Mesenteric fat pad (tissue), 1 donor: ENCODE measurements around the gene CES3. TPM values are rescaled to one million over a fixed set of nuclear protein-coding genes. Genes with fewer than 3 reads are reported as not detected.
"Not testable (repeated sequence)": the region's sequence is repeated elsewhere in the genome, so short reads cannot be mapped to it uniquely, and the experiment has no call there.

Source experiments
- DNase-seq: peaks from one replicate; pipeline ENCODE4 v3.0.0-alpha.2; 2020; ENCODE audit warnings: low spot score
- total RNA-seq: library from RNA; stranded (reverse); fragmentation: NEBNext Ultra II Directional; extraction: Animal tissue kit (Norgen Biotek cat#: 25700); gene quantifications from one replicate; pipeline ENCODE4 v1.2.1, GENCODE V29; 2021
- donor health status: DM: yes; HTN: yes; CAD: no.

The CES3 gene
- total RNA-seq, 1 donor from 2014 or later = 0.55 TPM

GRCh38 chr16:66926171-66926947 lies 34.7 kb upstream of the CES3 start:
- DNase-seq = no peak

DNA sequence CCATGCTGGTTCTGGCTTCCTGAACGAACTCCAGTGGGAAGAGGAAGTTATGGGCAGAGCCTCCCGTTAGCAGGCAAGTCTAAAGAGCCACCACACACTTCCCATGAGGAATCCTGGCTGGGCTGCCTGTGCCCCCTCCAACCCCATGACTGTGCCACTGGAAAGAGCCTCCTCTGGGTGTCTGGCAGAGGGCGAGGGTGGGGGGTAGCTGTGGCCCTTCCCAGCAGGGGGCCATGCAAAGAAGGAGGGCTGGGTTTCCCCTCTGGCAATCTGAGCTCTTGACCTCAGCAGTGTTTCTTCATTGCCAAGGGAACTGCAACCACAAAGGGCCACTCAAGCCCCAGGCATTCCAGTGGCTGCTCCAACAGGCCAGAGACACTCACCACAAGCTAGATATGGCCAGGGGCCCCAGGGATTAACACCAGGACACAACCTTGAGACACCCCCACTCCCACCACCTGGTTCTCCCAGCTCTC lies 34.1 kb upstream of the CES3 start:
- DNase-seq = no peak

- no peak for DNase-seq
These were observed 33.0 kb upstream of the CES3 start for GRCh38 chr16:66927918-66928649.

- no peak for DNase-seq
These were observed 32.2 kb upstream of the CES3 start for GRCh38 chr16:66928702-66929388.

DNA sequence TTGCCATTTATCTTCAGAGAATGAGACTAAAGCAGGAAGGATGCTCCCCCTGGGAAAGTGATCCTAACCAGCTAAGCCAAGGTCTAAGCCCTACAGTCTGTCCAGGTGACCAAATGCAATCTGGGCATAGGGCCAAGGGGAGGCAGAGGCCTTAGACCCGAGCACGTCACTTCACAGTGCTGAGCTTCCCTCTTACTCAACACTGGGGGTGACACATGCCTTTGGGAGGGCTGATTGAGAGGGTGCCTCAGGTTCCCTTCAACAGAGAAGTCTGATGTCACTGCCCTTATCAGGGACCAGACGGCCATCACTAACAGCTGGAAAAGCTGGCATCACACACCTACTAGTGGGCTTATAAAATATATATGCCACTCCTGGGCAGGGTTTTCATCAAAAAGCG lies 30.9 kb upstream of the CES3 start:
- DNase-seq = no peak

DNA sequence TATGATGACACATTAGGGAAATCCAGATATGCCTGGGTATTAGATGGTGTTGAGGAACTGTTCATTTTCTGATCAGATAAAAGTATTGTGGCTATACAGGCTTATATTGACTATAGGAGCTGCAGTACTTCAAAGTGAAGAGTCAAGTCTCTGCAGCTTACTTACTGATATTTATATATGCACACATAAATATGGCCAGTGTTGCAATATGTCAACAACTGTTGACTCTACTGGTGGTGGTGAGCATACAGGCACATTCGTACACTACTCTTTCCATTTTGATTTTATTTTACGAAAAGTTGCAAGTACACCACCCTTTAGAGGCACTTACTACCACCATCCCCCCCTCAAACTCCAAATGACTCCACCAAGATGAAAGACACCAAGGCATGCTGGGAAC lies 29.4 kb upstream of the CES3 start:
- no peak for DNase-seq

DNA sequence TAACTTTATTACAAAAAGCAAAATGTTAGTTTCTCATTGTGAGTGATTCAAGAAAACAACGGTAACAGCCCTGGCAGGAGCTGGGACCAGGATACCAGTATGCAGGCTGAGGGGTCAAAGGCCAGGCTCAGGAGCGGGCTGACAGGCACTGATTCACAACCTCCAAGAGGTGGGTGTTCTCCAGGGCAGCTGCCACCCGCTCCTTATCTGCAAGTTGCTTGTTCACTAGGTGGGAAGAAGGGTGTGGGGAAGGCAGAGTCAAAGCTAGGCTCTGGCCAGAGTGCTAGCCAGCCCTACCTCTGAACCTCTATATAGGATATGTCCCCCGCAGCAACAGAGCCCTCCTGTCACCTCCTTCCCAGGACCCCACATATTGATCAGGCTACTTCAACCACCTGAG lies 29.0 kb upstream of the CES3 start:
- DNase-seq = no peak

GRCh38 chr16:66933776-66934137 lies 27.3 kb upstream of the CES3 start:
- DNase-seq = no peak

- DNase-seq = peak; percentile 98
These were observed 26.8 kb upstream of the CES3 start, which contains the start of gene CIAO2B for GRCh38 chr16:66934138-66934838. CIAO2B (minus strand) TSS chr16:66934402; CDS start chr16:66934364, 38 bp downstream.

DNA sequence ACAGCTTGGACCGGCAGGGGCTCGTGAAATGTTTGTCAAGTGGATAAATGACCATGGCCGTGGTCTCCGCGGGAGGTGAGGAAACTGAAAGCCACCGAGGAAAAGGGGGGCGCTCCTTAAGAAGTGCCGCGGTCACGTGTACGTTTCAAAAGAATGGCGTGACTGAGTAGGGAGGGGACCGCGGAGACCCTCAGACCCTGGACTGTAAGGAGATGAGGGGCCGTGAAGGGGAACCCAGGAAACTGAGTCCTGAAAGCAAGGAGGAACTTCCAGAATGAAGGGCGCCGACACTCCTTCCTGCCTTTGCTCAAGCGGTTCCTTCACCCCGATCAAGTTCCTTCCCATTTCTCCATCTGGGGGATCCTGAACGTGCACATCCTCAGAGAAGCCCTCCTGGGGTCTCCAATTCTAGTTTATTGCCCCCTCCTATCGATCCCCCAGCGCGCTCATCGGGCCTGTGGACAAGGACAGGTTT lies 26.2 kb upstream of the CES3 start:
- not testable (repeated sequence) for DNase-seq

DNA sequence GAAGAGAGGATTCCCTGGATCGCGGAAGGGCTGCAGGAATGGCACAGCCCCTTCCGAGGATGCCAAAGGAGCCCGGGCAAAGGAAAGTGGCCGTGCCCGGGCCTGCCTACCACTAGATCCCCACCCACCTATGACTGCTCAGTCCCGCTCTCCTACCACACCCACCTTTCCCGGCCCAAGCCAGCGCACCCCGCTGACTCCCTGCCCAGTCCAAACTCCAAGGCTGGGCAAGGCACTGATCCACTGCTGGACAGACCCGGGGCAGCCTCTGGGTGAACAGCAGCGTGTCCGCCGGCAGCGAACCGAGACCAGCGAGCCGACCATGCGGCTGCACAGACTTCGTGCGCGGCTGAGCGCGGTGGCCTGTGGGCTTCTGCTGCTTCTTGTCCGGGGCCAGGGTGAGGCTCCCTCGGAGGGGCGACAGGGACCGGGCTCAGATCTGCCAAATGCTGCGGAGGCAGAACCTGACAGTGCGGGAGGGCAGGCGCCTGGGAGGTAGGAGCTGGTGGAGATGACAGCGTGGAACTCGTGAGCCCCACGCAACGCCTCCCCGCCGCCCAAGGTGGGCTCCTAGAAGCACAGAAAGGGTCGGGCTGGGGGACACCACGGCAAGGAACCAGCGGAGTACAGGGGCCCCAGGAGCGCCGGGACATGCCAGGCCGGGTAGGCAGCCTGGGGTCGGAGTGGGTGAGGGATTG lies 25.6 kb upstream of the CES3 start, which contains the start of gene CES2:
Gene CES2 (plus strand): TSS at position 203 of the 698 bp plus-strand sequence. CDS start 120 bp downstream, at position 323.
- no peak for DNase-seq

DNA sequence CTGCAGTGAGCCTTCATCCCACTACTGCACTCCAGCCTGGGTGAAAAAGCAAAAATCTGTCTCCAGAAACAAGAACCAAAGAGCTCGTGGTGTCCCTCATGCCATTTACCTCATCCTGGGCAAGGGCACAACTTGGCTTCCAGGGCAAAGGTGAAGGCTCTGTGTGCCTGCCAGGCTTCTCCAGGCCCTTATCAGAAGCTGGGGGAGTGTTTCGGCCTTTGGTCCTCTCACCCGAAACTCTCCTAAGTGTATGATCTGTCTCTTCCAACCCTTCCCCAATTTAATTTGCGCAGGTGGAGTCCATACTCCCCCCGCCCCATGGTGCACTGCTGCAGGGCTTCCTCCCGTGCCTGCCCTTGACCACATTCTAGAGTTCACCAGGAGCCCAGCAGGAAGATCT lies 24.6 kb upstream of the CES3 start:
- DNase-seq = no peak

GRCh38 chr16:66936889-66937554 lies 24.0 kb upstream of the CES3 start:
- no peak for DNase-seq

DNA sequence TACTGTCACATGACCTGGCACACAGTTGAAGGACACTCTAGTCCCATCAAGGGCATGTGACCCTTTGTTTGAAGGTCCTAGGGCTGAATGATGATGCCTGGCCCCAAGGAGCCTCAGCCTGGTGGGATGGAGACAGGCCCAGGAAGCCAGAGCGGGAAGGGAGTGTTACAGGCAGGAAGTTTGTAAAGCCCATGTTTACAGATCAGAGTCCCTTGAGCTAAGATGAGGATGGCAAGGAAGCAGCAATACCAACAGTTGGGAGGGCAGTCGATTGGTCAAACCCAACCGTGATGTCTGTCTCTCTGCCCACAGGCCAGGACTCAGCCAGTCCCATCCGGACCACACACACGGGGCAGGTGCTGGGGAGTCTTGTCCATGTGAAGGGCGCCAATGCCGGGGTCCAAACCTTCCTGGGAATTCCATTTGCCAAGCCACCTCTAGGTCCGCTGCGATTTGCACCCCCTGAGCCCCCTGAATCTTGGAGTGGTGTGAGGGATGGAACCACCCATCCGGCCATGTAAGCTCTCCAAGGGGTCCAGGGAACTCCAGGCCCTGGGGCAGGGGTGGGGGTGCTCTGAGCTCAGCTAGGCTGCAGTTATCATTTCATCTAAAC lies 23.2 kb upstream of the CES3 start:
- no peak for DNase-seq

GRCh38 chr16:66939366-66939765 lies 21.7 kb upstream of the CES3 start:
- no peak for DNase-seq

- DNase-seq = no peak
These were observed 20.8 kb upstream of the CES3 start for GRCh38 chr16:66940236-66940635.

GRCh38 chr16:66942981-66943380 lies 18.1 kb upstream of the CES3 start:
- DNase-seq = no peak

DNA sequence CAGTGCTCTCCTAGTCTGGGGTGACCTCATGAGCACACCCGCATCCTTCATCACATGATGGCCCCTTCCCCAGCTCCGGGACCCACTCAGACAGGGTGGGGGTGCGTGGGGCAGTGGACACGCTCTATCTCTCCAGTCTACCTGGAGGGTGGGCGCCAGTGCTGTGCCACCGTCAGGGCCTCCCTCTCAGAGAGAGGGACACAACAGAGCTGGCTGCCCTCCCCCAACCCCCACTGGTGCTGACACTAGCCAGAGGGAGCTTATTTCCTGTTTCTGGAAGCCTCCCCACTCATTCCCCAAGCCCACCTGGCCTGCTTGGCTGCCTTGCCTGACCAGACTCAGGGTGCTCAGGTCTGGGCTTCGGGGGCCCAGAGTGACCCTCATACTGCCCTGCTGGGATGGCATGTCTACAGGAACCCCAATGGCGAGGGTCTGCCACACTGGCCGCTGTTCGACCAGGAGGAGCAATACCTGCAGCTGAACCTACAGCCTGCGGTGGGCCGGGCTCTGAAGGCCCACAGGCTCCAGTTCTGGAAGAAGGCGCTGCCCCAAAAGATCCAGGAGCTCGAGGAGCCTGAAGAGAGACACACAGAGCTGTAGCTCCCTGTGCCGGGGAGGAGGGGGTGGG lies 17.5 kb upstream of the CES3 start:
- no peak for DNase-seq

GRCh38 chr16:66944054-66944441 lies 17.0 kb upstream of the CES3 start:
- no peak for DNase-seq
